Uterus (tissue), 4 donors: ENCODE results near the gene FBH1. TPM values are rescaled to one million over a fixed set of nuclear protein-coding genes. Genes with fewer than 3 reads are reported as not detected.

ENCODE experiments used
- DNase-seq, 2 donors: peaks; one replicate each; pipeline ENCODE4 v3.0.0-alpha.2; 2019 to 2020
- H3K27ac ChIP-seq, 2 donors: fragments of 200-600 bp; sonication (generic); 1 replicate in 1 of 2; 2 replicates in 1 of 2; pipeline ENCODE4 v1.5.1; 2016 to 2018
- H3K27me3 ChIP-seq, 2 donors: fragments of 200-600 bp; sonication (generic); one replicate each; pipeline ENCODE4 v1.5.1; 2018 to 2019; ENCODE audit warnings: control low read depth in 1 of 2
- H3K36me3 ChIP-seq, 2 donors: fragments of 200-600 bp; sonication (generic); one replicate each; pipeline ENCODE4 v1.5.1; 2019; ENCODE audit warnings: control low read depth in 1 of 2
- H3K4me1 ChIP-seq, 2 donors: fragments of 200-600 bp; sonication (generic); one replicate each; pipeline ENCODE4 v1.5.1; 2018 to 2019; ENCODE audit warnings: control low read depth in 1 of 2
- H3K4me3 ChIP-seq, 2 donors: fragments of 200-600 bp; sonication (generic); 1 replicate in 1 of 2; 2 replicates in 1 of 2; pipeline ENCODE4 v1.5.1; 2018 to 2019; ENCODE audit warnings: mild to moderate bottlenecking in 1 of 2
- H3K9me3 ChIP-seq, 2 donors: fragments of 200-600 bp; sonication (generic); one replicate each; pipeline ENCODE4 v1.5.1; 2019; ENCODE audit warnings: control low read depth in 1 of 2
- POLR2A ChIP-seq, 2 donors: fragments of 450-650 bp; IDR thresholded peaks; one replicate each; pipeline ENCODE4 v1.6.1; 2016; ENCODE audit warnings: antibody characterized with exemption in 2 of 2, mild to moderate bottlenecking in 1 of 2, moderate library complexity in 1 of 2
- intact Hi-C: fragments of 100-400 bp; cut with DNase I; formaldehyde crosslinking; loops from one replicate; pipeline ENCODE4 v1.15.1; 2023; ENCODE audit warnings: low total_unique reads
- total RNA-seq, 4 donors: library from RNA; depleted of rRNA in 3 of 4; stranded (reverse); fragments of >200 nt in 3 of 4; gene quantifications; one replicate each; pipeline versions ENCODE4 v1.1.0 to v1.2.4, GENCODE V29; 2014 to 2023
- TF ChIP-seq, protein P1 (sequence below), 4 experiments: fragments of 200-600 bp in 2 of 4; fragments of 450-650 bp in 2 of 4; sonication (generic) in 2 of 4; IDR thresholded peaks; one replicate each; pipeline ENCODE4 v1.5.1; 2016 to 2019; ENCODE audit warnings: antibody characterized with exemption in 4 of 4, mild to moderate bottlenecking in 2 of 4, moderate library complexity in 1 of 4
- donor health status: DM: yes; HTN: yes; CAD: no.

FBH1 gene
- total RNA-seq, 4 donors from 2014 or later, result 55.0 to 119 (median 85.8) TPM

DNA sequence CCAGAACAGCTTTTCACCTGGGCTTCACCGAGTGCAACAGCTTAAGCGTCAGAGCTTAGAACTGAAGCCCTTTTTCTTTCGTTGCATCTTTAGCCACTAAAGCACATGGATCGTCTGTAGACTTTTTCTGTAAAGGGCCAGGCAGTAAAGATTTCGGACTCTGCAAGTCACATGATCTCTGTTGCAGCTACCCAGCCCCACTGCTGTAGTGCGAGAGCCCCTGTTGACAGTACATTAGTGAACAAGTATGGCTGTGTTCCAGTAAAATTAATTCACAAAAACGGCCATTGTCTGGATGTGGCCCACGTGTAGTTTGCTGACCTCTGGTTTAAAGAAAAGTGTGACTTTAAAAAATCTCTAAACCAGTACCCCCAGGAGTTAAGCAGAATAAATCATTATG, 39.4 kb downstream of the FBH1 start:
- Histone ChIP-seq H3K4me1 (peaks cover 0 to 3% of the 10 kb centered on the region in 2 donors), H3K27me3 (no peaks in the 10 kb centered on the region), H3K36me3 (no peaks in the 10 kb centered on the region), H3K27ac (peak overlapping the region in 1 of 2 donors; percentile 86), H3K9me3 (no peaks in the 10 kb centered on the region), H3K4me3 (no peak overlapping the region)
- intact Hi-C loops, result no loop called here
- TF ChIP-seq, protein P1, sequence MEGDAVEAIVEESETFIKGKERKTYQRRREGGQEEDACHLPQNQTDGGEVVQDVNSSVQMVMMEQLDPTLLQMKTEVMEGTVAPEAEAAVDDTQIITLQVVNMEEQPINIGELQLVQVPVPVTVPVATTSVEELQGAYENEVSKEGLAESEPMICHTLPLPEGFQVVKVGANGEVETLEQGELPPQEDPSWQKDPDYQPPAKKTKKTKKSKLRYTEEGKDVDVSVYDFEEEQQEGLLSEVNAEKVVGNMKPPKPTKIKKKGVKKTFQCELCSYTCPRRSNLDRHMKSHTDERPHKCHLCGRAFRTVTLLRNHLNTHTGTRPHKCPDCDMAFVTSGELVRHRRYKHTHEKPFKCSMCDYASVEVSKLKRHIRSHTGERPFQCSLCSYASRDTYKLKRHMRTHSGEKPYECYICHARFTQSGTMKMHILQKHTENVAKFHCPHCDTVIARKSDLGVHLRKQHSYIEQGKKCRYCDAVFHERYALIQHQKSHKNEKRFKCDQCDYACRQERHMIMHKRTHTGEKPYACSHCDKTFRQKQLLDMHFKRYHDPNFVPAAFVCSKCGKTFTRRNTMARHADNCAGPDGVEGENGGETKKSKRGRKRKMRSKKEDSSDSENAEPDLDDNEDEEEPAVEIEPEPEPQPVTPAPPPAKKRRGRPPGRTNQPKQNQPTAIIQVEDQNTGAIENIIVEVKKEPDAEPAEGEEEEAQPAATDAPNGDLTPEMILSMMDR (IDR thresholded peaks at IDR 0.05), result no peak
- TF ChIP-seq POLR2A (IDR thresholded peaks at IDR 0.05), result no peak
- no peak for DNase-seq

DNA sequence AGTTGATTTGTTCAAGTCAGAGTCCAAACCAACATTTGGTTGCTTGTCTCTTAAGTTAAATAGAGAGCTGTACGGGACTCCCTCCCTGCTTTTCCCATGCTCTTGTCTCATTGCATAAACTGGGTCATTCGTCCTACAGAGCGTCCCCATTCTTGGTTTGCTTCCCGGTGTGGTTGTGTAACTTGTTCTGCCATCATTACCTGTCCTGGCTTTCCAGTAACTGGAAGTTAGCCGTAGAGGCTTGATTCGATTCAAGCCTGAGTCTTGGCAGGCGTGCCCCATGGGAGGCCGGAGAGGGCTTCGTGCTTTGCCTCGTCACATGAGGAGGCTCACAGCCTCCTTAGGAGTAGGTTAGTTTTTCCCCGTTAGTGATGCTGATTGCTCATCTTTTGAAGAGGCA, 40.2 kb downstream of the FBH1 start:
- no peaks in the 10 kb centered on the region for H3K36me3 ChIP-seq

DNA sequence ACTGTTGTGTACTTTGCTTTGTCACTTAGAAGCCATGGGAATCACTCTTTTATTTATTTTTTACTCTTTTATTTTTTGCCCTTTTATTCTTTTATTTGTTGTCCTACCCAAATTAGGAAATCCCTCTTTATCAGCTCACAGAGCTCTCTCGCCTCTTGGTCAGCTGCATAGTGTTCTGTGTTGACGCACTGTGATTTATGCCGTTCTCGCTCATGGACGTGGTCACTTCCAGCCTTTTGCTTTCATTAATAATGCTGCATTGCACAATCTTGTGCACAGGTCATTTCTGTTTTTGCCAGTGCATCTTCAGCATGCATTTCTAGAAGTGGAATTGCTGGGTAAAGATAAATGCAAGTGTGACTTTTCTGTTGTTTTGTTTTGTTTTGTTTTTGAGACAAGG, 42.3 kb downstream of the FBH1 start:
- Histone ChIP-seq H3K9me3 (no peaks in the 10 kb centered on the region), H3K36me3 (no peaks in the 10 kb centered on the region), H3K27ac (peak overlapping the region; percentile 82 to 86), H3K27me3 (no peaks in the 10 kb centered on the region), H3K4me1 (peaks cover 0 to 3% of the 10 kb centered on the region in 2 donors), H3K4me3 (no peak overlapping the region)
- intact Hi-C loops, result no loop called here
- TF ChIP-seq, protein P1 (IDR thresholded peaks at IDR 0.05), result no peak
- TF ChIP-seq POLR2A (IDR thresholded peaks at IDR 0.05), result no peak
- peak; percentile 80 to 91 for DNase-seq

More for the DNA sequence above, 40.2 kb downstream of the FBH1 start:
- H3K4me3 ChIP-seq, result no peak overlapping the region
- peaks cover 0 to 3% of the 10 kb centered on the region in 2 donors for H3K4me1 ChIP-seq
- intact Hi-C loops, result no loop called here
- no peaks in the 10 kb centered on the region for H3K27me3 ChIP-seq
- H3K9me3 ChIP-seq, result no peaks in the 10 kb centered on the region
- DNase-seq, result no peak
- TF ChIP-seq, protein P1 (IDR thresholded peaks at IDR 0.05), result no peak
- no peak for TF ChIP-seq POLR2A (IDR thresholded peaks at IDR 0.05)
- H3K27ac ChIP-seq, result peak overlapping the region; percentile 82 to 86

DNA sequence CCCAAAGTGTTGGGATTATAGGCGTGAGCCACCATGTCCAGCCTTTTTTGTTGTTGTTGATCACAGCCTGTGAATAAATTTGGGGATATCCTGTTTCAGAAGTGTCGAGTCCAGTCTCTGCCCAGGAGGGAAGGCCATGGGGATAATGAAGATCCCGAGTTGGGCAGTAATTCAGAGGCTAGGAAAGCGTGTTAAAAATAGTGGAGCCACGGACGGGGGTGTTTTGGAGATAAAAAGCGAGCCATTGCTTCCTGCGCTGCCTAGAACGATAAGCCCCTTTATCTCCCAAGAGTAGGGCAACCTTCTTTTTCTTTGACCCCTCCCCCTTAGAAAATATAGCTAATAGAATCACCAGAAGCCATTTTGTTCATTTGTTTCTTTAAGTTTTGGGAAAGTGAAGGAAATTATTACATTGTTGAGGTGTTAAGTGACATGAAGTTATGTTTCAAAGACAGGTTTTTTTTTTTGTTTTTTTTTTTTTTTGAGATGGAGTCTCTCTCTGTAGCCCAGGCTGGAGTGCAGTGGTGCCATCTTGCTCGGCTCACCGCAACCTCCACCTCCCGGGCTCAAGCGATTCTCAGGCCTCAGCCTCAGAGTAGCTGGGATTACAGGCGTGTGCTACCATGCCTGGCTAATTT, 44.0 kb downstream of the FBH1 start:
- intact Hi-C loops, result no loop called here
- Histone ChIP-seq H3K4me3 (no peak overlapping the region), H3K27me3 (no peaks in the 10 kb centered on the region), H3K4me1 (peaks cover 0 to 3% of the 10 kb centered on the region in 2 donors), H3K9me3 (no peaks in the 10 kb centered on the region), H3K36me3 (no peaks in the 10 kb centered on the region), H3K27ac (peak overlapping the region in 1 of 2 donors; percentile 82)
- TF ChIP-seq, protein P1 (IDR thresholded peaks at IDR 0.05), result no peak
- TF ChIP-seq POLR2A (IDR thresholded peaks at IDR 0.05), result no peak
- no peak for DNase-seq

DNA sequence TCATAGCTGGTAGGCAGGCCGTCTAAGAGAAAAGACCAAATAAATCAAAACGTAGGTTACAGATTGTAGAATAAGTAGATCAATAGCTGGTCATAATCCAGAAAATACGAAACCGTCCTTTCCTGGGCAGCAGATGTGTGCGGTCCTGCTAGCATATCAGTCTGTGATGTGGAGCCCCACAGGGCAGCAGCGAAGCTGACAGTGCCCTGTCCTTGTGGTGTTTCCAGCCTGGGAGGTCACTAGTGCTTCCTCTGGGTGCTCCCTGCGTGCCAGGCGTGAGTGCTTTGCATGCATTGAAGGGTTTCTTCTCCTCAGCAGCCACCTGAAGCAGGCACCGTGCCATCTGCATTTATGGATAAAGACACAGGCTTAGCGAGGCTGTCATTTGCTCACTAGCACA, 45.6 kb downstream of the FBH1 start:
- intact Hi-C loops, result no loop called here
- TF ChIP-seq, protein P1 (IDR thresholded peaks at IDR 0.05), result no peak
- TF ChIP-seq POLR2A (IDR thresholded peaks at IDR 0.05), result no peak
- no peak for DNase-seq
- Histone ChIP-seq H3K27me3 (no peaks in the 10 kb centered on the region), H3K4me1 (peaks cover 0 to 3% of the 10 kb centered on the region in 2 donors), H3K27ac (no peak overlapping the region), H3K9me3 (no peaks in the 10 kb centered on the region), H3K4me3 (no peak overlapping the region), H3K36me3 (no peaks in the 10 kb centered on the region)
